Neural progenitor cell (in vitro differentiated cells): ENCODE data around the gene CD44. TPM values are rescaled to one million over a fixed set of nuclear protein-coding genes. Genes with fewer than 3 reads are reported as not detected.

Experiments
- DNase-seq: peaks from one replicate; pipeline ENCODE4 v3.0.0-alpha.2; 2016; ENCODE audit warnings: low spot score
- H2AFZ ChIP-seq: fragments of 200-600 bp; sonication (generic); replicated peaks from 2 replicates; pipeline ENCODE4 v1.6.1; 2016; ENCODE audit warnings: antibody characterized with exemption
- H3F3A ChIP-seq: fragments of 200-600 bp; sonication (generic); 2 replicates; pipeline ENCODE4 v1.6.1; 2016; ENCODE audit warnings: antibody characterized with exemption, low read depth
- H3K27ac ChIP-seq: fragments of 200-600 bp; sonication (generic); 2 replicates; pipeline ENCODE4 v1.5.1; 2016; ENCODE audit warnings: mild to moderate bottlenecking
- H3K27me3 ChIP-seq: fragments of 200-600 bp; sonication (generic); 2 replicates; pipeline ENCODE4 v1.6.1; 2016; ENCODE audit warnings: mild to moderate bottlenecking, moderate library complexity
- H3K36me3 ChIP-seq: fragments of 200-600 bp; sonication (generic); 2 replicates; pipeline ENCODE4 v1.5.1; 2016
- H3K4me1 ChIP-seq: fragments of 200-600 bp; sonication (generic); 2 replicates; pipeline ENCODE4 v1.6.1; 2016; ENCODE audit warnings: mixed run types
- H3K4me2 ChIP-seq: fragments of 200-600 bp; sonication (generic); 2 replicates; pipeline ENCODE4 v1.6.1; 2016
- H3K4me3 ChIP-seq: fragments of 200-600 bp; sonication (generic); 2 replicates; pipeline ENCODE4 v1.5.1; 2016
- H3K79me2 ChIP-seq: fragments of 200-600 bp; sonication (generic); 2 replicates; pipeline ENCODE4 v1.6.1; 2016; ENCODE audit warnings: low read depth
- H3K9ac ChIP-seq: fragments of 200-600 bp; sonication (generic); 2 replicates; pipeline ENCODE4 v1.6.1; 2016
- H3K9me3 ChIP-seq: fragments of 200-600 bp; sonication (generic); 2 replicates; pipeline ENCODE4 v1.5.1; 2016; ENCODE audit warnings: low read depth
- H4K20me1 ChIP-seq: fragments of 200-600 bp; sonication (generic); 2 replicates; pipeline ENCODE4 v1.6.1; 2016; ENCODE audit warnings: low read depth
- H3K27ac Mint-ChIP-seq: 3 replicates; pipeline ENCODE4 v1.8.0; 2021; ENCODE audit warnings: mixed read lengths
- H3K27me3 Mint-ChIP-seq: 2 replicates; pipeline ENCODE4 v1.8.0; 2022; ENCODE audit warnings: low read depth, mild to moderate bottlenecking, inconsistent platforms, moderate library complexity, mixed read lengths; ENCODE audit not compliant: insufficient read depth
- H3K36me3 Mint-ChIP-seq: 3 replicates; pipeline ENCODE4 v1.8.0; 2021; ENCODE audit warnings: mixed read lengths
- H3K4me1 Mint-ChIP-seq: 3 replicates; pipeline ENCODE4 v1.8.0; 2021; ENCODE audit warnings: mixed read lengths
- H3K4me3 Mint-ChIP-seq: 3 replicates; pipeline ENCODE4 v1.8.0; 2021; ENCODE audit warnings: mild to moderate bottlenecking, moderate library complexity, mixed read lengths
- H3K9me3 Mint-ChIP-seq: 3 replicates; pipeline ENCODE4 v1.8.0; 2020; ENCODE audit warnings: mixed read lengths
- EZH2 ChIP-seq: fragments of 200-600 bp; sonication (generic); IDR thresholded peaks from 2 replicates; pipeline ENCODE4 v1.6.1; 2017; ENCODE audit warnings: antibody characterized with exemption, mild to moderate bottlenecking, moderate library complexity
- EZH2phosphoT487 ChIP-seq: fragments of 200-600 bp; sonication (generic); IDR thresholded peaks from 2 replicates; pipeline ENCODE4 v1.6.1; 2017; ENCODE audit warnings: antibody characterized with exemption
- total RNA-seq: library from RNA; depleted of rRNA; stranded (reverse); fragments of >200 nt; gene quantifications from 2 replicates; pipeline ENCODE4 v1.2.3, GENCODE V29; 2015; ENCODE audit warnings: low replicate concordance
- TF ChIP-seq, protein P1 (sequence below): fragments of 200-600 bp; sonication (generic); IDR thresholded peaks from 2 replicates; pipeline ENCODE4 v1.5.1; 2017; ENCODE audit warnings: antibody characterized with exemption, mild to moderate bottlenecking

The CD44 gene
- total RNA-seq, 1 donor from 2014 or later: 1.4 TPM

DNA sequence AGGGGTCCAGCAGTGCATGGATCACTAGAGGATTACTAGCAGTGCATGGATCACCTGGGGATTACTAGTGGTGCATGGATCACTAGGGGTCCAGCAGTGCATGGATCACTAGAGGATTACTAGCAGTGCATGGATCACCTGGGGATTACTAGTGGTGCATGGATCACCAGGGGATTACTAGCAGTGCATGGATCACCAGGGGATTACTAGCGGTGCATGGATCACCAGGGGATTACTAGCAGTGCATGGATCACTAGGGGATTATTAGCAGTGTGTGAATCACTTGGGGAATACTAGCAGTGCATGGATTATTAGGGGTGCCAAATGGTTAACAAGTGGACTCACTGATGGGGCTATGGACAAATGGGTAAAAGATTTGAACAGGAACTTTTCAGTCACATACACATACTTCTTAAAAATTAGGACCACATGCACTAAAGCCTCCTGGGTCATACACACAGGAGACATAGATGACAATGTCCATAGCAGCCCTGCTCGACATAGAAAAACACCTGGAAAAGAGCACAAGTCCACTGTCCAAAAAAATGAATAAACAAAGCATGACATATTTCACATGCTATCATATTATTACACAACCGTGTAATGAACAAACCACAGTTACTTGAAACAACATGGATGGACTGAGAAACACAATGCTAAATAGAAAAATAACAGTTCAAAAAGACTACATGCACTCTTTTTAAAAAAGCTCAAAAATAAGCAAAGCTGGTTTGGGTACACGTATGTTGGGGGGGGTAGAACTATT is 109.8 kb downstream of the CD44 start:
- no peaks in the 10 kb centered on the region for H3K36me3 ChIP-seq
- no peaks in the 10 kb centered on the region for H3F3A ChIP-seq
- Mint-ChIP-seq H3K27me3 (peaks cover 2% of the 10 kb centered on the region), H3K27ac (no peak overlapping the region), H3K4me1 (no peaks in the 10 kb centered on the region), H3K36me3 (no peaks in the 10 kb centered on the region), H3K4me3 (no peak overlapping the region), H3K9me3 (peaks cover 8% of the 10 kb centered on the region)
- H3K27me3 ChIP-seq: no peaks in the 10 kb centered on the region
- H3K4me1 ChIP-seq: no peaks in the 10 kb centered on the region
- TF ChIP-seq EZH2phosphoT487 (no peak), EZH2 (no peak)
- TF ChIP-seq, protein P1, sequence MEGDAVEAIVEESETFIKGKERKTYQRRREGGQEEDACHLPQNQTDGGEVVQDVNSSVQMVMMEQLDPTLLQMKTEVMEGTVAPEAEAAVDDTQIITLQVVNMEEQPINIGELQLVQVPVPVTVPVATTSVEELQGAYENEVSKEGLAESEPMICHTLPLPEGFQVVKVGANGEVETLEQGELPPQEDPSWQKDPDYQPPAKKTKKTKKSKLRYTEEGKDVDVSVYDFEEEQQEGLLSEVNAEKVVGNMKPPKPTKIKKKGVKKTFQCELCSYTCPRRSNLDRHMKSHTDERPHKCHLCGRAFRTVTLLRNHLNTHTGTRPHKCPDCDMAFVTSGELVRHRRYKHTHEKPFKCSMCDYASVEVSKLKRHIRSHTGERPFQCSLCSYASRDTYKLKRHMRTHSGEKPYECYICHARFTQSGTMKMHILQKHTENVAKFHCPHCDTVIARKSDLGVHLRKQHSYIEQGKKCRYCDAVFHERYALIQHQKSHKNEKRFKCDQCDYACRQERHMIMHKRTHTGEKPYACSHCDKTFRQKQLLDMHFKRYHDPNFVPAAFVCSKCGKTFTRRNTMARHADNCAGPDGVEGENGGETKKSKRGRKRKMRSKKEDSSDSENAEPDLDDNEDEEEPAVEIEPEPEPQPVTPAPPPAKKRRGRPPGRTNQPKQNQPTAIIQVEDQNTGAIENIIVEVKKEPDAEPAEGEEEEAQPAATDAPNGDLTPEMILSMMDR: no peak
- no peaks in the 10 kb centered on the region for H4K20me1 ChIP-seq
- H2AFZ ChIP-seq: no peak overlapping the region
- no peak overlapping the region for H3K4me2 ChIP-seq
- no peak overlapping the region for H3K4me3 ChIP-seq
- H3K27ac ChIP-seq: no peak overlapping the region
- no peaks in the 10 kb centered on the region for H3K79me2 ChIP-seq
- no peak overlapping the region for H3K9ac ChIP-seq
- DNase-seq: no peak
- H3K9me3 ChIP-seq: no peaks in the 10 kb centered on the region

DNA sequence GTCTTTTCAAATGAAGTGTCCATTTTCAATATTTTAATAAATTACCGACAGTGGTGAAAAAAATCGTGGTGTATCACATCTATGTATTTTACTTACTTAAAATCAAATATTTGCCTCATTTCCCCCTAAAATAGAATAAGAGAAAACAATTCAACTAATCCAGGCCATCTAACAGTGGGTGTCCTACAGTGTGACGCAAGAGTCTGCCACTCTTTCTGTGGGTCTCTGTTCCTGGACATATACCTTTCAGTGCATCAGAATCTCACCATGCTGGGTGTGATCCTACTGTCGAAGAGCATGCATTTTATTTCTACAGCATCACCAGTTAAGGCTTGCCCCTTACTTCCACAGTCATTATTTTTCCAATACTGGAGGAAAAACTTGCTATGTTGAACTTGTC is 111.2 kb downstream of the CD44 start:
- no peak for DNase-seq
- H3K9me3 ChIP-seq: no peaks in the 10 kb centered on the region
- Mint-ChIP-seq H3K36me3 (no peaks in the 10 kb centered on the region), H3K4me3 (no peak overlapping the region), H3K4me1 (no peaks in the 10 kb centered on the region), H3K27ac (no peak overlapping the region), H3K27me3 (peaks cover 2% of the 10 kb centered on the region), H3K9me3 (peaks cover 8% of the 10 kb centered on the region)
- no peaks in the 10 kb centered on the region for H3K27me3 ChIP-seq
- H3K4me2 ChIP-seq: no peak overlapping the region
- no peak overlapping the region for H3K27ac ChIP-seq
- no peak overlapping the region for H3K9ac ChIP-seq
- no peaks in the 10 kb centered on the region for H4K20me1 ChIP-seq
- H3K4me3 ChIP-seq: no peak overlapping the region
- H3F3A ChIP-seq: no peaks in the 10 kb centered on the region
- H3K4me1 ChIP-seq: no peaks in the 10 kb centered on the region
- H3K79me2 ChIP-seq: no peaks in the 10 kb centered on the region
- H3K36me3 ChIP-seq: no peaks in the 10 kb centered on the region
- no peak overlapping the region for H2AFZ ChIP-seq
- TF ChIP-seq EZH2: no peak
- TF ChIP-seq EZH2phosphoT487: no peak
- TF ChIP-seq, protein P1: no peak

DNA sequence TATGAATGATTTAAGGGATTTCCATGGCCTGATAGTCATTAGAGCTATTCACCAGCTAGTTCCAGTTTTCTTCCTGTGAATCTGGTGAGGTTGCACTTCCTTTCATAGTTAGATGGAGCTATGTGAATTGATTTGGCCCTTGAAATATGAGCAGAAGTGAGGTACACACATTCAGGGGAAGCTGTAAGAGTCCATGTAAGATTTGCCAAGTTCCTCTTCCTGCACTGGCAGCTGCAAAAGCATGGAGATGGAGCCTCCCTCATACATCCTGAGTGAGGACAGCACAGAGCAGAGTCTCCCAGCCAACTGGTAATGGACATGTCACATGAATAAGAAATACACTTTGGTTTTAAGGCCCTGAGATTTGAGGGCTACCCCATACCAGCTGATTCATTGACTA is 111.7 kb downstream of the CD44 start:
- Histone ChIP-seq H3K9ac (no peak overlapping the region), H3K79me2 (no peaks in the 10 kb centered on the region), H4K20me1 (no peaks in the 10 kb centered on the region), H3K36me3 (no peaks in the 10 kb centered on the region), H3K4me1 (no peaks in the 10 kb centered on the region), H3K4me3 (no peak overlapping the region), H2AFZ (no peak overlapping the region), H3K27me3 (no peaks in the 10 kb centered on the region), H3F3A (no peaks in the 10 kb centered on the region), H3K4me2 (no peak overlapping the region), H3K9me3 (no peaks in the 10 kb centered on the region), H3K27ac (no peak overlapping the region)
- Mint-ChIP-seq H3K27me3 (peaks cover 2% of the 10 kb centered on the region), H3K4me3 (no peak overlapping the region), H3K36me3 (no peaks in the 10 kb centered on the region), H3K4me1 (no peaks in the 10 kb centered on the region), H3K27ac (no peak overlapping the region), H3K9me3 (peaks cover 8% of the 10 kb centered on the region)
- TF ChIP-seq EZH2 (no peak), EZH2phosphoT487 (no peak)
- TF ChIP-seq, protein P1: no peak
- DNase-seq: no peak
